ENCODE measurements around the gene MYO1D.

MYO1D gene

DNA sequence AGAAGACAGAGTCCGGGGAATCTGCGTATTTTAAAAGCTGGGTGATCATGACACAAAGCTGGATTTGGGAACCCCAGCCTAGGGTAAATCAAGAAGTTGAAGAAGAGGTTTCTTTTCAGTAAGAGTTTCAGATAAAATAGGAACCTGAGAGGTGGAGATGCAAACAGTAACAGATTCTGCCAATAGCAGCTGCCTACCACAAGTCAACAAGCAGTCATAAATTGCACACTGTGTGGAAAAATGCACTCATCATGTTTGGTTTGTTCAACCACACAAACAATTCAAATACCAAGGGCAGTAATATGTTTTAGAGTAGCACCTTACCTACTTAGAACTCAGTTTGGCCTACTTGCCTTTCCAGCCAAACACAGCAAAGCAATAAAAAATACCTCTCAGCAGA, 14.0 kb downstream of the MYO1D start:
- no peak overlapping the region for H3K4me3 Mint-ChIP-seq
- no peaks in the 10 kb centered on the region for H3K27me3 Mint-ChIP-seq
- H3K9me3 Mint-ChIP-seq: no peaks in the 10 kb centered on the region
- DNase-seq (no peak), ATAC-seq (replicated peaks) (no peak)
- H3K36me3 Mint-ChIP-seq (ENCODE audit: insufficient read depth): no peaks in the 10 kb centered on the region
- H3K27ac Mint-ChIP-seq: no peak overlapping the region
- H3K4me1 Mint-ChIP-seq (ENCODE audit: low read depth in 2 of 2): no peaks in the 10 kb centered on the region

DNA sequence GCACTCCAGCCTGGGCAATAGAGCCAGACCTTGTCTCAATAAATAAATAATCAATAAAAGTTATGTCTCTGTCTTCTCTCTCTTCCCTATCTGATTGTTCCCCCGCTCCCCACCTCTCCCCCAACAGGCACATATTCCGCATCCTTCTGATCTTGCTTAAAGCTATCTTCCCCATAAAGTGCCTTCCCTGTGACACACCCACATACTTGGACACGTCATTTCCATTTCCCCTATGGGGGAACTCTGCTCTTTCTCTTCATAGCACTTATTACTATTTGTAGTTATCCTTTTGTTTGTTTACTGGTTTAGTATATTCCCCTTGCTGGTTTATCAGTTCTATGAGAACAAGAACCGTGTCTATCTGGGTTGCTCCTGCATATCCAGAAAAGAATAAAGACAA, 14.9 kb downstream of the MYO1D start:
- ATAC-seq (replicated peaks) (no peak), DNase-seq (no peak)
- Mint-ChIP-seq H3K27ac (no peak overlapping the region), H3K4me3 (no peak overlapping the region), H3K27me3 (no peaks in the 10 kb centered on the region), H3K9me3 (no peaks in the 10 kb centered on the region), H3K4me1 (ENCODE audit: low read depth in 2 of 2) (no peaks in the 10 kb centered on the region), H3K36me3 (ENCODE audit: insufficient read depth) (no peaks in the 10 kb centered on the region)

DNA sequence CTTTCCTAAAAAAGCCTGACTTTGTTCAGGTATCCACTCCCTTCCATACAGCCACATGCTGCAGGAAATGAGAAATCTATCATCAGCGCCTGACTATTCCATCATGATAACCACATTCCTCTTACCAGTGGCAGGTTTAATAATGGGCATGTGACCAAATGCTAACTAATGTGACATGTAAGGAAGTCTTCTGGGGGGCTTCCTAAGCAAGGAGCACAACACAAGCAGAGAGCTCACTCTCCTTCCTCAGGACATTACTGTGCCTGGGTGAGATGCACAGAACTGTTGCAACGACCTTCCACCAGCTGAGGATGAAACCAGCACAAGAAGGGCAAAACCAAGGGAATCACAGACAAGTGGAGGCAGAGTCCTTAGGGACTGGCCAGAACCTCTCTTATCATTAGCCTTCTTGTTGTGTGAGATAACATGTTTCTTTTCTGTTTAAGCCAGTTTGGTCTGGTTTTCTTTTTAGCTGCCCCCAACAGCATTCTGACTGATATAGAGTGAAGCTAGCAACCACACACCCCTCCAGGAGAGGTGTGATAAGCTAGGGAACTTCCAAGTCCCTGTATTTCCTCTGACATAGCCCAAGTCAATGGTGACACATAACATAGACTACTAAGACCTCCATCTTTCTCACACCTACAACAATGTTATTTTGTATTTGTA, 16.9 kb downstream of the MYO1D start:
- ATAC-seq (replicated peaks): peak; percentile 53
- no peak overlapping the region for H3K4me3 Mint-ChIP-seq
- H3K27me3 Mint-ChIP-seq: no peaks in the 10 kb centered on the region
- H3K27ac Mint-ChIP-seq: no peak overlapping the region
- no peaks in the 10 kb centered on the region for H3K36me3 Mint-ChIP-seq (ENCODE audit: insufficient read depth)
- no peaks in the 10 kb centered on the region for H3K9me3 Mint-ChIP-seq
- H3K4me1 Mint-ChIP-seq (ENCODE audit: low read depth in 2 of 2): no peaks in the 10 kb centered on the region
- DNase-seq: no peak

DNA sequence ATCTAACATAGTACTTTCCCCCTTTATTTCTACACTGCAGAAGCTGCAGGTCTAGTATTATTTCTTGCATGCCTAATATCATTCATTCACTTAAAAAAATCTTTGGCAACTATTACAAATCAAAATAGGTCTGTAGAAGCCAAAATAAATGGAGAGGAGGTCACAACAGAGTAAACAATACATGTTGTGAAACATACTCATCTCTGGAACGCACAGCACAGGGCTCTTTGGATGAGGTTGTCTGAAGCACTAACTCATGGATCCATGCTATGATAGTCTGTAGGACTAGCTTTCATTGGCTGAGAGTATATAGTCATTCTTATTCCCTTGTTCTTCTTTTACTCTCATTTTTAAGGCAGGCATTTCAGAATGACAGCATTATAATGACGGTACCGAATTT, 21.3 kb downstream of the MYO1D start:
- H3K27ac Mint-ChIP-seq: no peak overlapping the region
- no peaks in the 10 kb centered on the region for H3K4me1 Mint-ChIP-seq (ENCODE audit: low read depth in 2 of 2)
- ATAC-seq (replicated peaks): no peak
- H3K9me3 Mint-ChIP-seq: no peaks in the 10 kb centered on the region
- H3K36me3 Mint-ChIP-seq (ENCODE audit: insufficient read depth): no peaks in the 10 kb centered on the region
- no peak for DNase-seq
- H3K27me3 Mint-ChIP-seq: peaks cover 0 to 7% of the 10 kb centered on the region in 2 donors
- H3K4me3 Mint-ChIP-seq: no peak overlapping the region

DNA sequence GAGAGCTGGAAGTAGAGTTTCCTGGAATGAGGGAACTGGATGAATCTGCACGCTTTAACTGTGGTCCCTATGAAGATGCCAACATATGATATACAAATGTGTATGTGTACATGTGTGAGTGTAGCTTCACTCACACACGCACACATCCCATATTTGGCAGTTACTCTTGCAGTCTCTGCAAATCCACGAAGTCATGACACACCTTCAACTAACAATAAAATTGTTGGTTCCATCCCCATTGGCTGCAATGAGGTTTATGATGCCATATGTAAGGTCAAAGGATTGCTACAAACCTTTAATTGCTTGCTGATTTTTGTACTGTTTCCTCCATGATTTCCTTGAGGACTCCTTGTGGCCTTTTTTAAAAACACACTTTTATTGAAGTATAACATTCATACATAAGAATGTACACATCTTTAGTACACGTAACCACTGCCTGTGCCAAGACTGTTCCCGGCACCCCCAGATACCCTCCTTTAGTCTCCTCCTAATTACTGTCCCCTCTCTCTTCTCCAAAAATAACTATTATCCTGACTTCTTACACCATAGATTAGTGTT, 22.0 kb downstream of the MYO1D start:
- ATAC-seq (replicated peaks) (no peak), DNase-seq (no peak)
- Mint-ChIP-seq H3K27ac (no peak overlapping the region), H3K36me3 (ENCODE audit: insufficient read depth) (no peaks in the 10 kb centered on the region), H3K9me3 (no peaks in the 10 kb centered on the region), H3K4me3 (no peak overlapping the region), H3K27me3 (peaks cover 0 to 7% of the 10 kb centered on the region in 2 donors), H3K4me1 (ENCODE audit: low read depth in 2 of 2) (no peaks in the 10 kb centered on the region)

DNA sequence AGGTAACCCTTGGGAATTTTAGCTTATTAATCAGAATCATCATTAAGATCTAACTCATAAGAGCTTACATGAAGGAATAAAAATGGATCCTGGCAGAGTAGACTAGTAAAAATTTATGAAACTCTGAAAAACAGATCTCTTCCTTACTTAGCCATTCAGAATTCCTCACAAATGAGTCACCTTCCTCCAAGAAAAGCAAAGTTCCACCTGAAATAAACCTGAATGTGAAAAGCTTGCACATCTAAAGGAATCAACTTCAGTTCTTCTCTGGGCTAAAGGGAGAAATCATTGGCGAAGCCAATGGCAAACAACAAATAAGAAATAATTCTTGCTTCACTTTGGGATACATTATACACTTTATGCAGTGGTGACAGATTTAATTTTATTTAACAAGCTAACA, 22.7 kb downstream of the MYO1D start:
- ATAC-seq (replicated peaks) (no peak), DNase-seq (no peak)
- H3K27me3 Mint-ChIP-seq: peaks cover 0 to 7% of the 10 kb centered on the region in 2 donors

DNA sequence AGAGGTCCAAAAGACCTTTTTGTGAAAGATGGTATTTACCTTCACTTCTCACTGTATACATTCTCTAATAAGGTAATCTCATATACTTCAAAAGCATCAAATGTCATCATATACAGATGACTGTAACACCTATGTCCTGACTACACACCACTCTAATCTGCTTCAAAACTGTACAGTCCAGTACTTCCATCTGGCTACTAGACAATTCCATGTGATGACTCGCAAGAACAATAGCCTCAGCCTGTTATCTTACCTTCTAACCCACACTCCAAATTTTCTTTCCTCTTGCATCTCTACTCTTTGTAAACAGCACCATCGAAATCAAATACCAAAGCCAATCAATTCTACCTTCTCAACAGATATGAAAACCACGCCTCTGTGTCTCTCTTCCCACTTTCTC, 24.1 kb downstream of the MYO1D start:
- H3K9me3 Mint-ChIP-seq: no peaks in the 10 kb centered on the region
- no peak overlapping the region for H3K4me3 Mint-ChIP-seq
- H3K4me1 Mint-ChIP-seq (ENCODE audit: low read depth in 2 of 2): no peaks in the 10 kb centered on the region
- peaks cover 0 to 7% of the 10 kb centered on the region in 2 donors for H3K27me3 Mint-ChIP-seq
- H3K27ac Mint-ChIP-seq: no peak overlapping the region
- no peak for ATAC-seq (replicated peaks)
- no peak for DNase-seq
- no peaks in the 10 kb centered on the region for H3K36me3 Mint-ChIP-seq (ENCODE audit: insufficient read depth)

More for the DNA sequence above, 22.7 kb downstream of the MYO1D start:
- H3K9me3 Mint-ChIP-seq: no peaks in the 10 kb centered on the region
- no peak overlapping the region for H3K4me3 Mint-ChIP-seq
- H3K4me1 Mint-ChIP-seq (ENCODE audit: low read depth in 2 of 2): no peaks in the 10 kb centered on the region
- H3K27ac Mint-ChIP-seq: no peak overlapping the region
- H3K36me3 Mint-ChIP-seq (ENCODE audit: insufficient read depth): no peaks in the 10 kb centered on the region

DNA sequence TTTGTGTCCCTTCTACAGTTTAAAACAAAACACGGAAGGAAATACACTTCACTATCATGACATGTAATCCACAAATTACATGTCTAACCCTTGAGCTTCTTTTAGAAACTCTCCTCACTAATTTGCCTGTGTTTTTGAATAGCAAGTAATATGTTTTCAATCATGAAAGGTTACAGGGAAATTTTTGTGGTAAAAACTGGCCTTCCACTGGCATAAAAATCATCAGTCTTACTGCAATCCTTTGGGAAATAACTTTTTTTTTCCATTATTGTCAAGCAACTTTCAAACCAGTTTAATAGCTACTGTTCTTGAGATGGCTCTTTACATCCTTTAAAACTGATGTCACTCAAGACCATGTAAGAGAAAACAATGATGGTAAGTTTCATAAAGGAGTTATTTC, 27.0 kb downstream of the MYO1D start:
- H3K27me3 Mint-ChIP-seq: peaks cover 0 to 7% of the 10 kb centered on the region in 2 donors
- H3K4me1 Mint-ChIP-seq (ENCODE audit: low read depth in 2 of 2): no peaks in the 10 kb centered on the region
- H3K4me3 Mint-ChIP-seq: no peak overlapping the region
- ATAC-seq (replicated peaks) (no peak), DNase-seq (no peak)
- H3K36me3 Mint-ChIP-seq (ENCODE audit: insufficient read depth): no peaks in the 10 kb centered on the region
- H3K27ac Mint-ChIP-seq: no peak overlapping the region
- no peaks in the 10 kb centered on the region for H3K9me3 Mint-ChIP-seq

DNA sequence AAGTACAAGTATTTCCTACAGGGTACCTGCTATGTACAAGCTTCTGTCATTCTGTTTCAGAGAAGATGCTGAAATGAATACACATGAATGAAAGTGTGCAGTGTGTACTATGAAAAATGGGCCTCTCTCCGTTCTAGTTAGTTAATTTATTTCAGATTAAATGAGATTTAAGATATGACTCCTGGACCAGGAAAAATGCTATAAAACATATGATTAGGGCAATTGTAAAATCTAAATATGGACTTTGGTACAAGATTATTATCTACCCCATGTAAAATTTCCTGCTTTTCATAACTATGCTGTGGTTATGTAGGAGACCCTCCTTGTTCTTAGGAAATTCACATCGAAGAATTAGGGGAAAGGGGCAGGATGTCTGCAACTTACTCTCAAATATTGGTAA, 28.9 kb downstream of the MYO1D start:
- H3K36me3 Mint-ChIP-seq (ENCODE audit: insufficient read depth): no peaks in the 10 kb centered on the region
- H3K27me3 Mint-ChIP-seq: peaks cover 0 to 3% of the 10 kb centered on the region in 2 donors
- H3K4me3 Mint-ChIP-seq: no peak overlapping the region
- DNase-seq: no peak
- no peak overlapping the region for H3K27ac Mint-ChIP-seq
- no peak for ATAC-seq (replicated peaks)
- H3K9me3 Mint-ChIP-seq: no peaks in the 10 kb centered on the region
- no peaks in the 10 kb centered on the region for H3K4me1 Mint-ChIP-seq (ENCODE audit: low read depth in 2 of 2)

DNA sequence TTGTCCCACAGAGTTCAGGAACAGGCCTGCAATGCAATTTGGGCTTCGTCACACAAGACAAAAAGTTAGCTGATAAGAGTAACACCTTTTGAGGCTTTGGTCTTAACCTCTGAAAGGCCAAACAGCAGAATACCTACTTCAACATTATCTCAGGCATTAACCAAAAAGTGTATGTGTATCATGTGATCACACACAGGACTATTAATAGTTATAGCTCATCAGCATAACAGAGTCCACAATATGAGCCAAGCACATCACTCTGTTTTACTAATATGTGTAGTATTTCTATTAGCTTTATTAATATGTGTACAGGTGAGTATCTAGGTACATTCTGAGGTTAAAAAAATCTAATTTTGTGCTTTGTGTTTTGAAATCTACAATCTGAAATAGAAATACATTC, 30.8 kb downstream of the MYO1D start:
- ATAC-seq (replicated peaks) (no peak), DNase-seq (no peak)
- H3K36me3 Mint-ChIP-seq (ENCODE audit: insufficient read depth): no peaks in the 10 kb centered on the region
- no peaks in the 10 kb centered on the region for H3K27me3 Mint-ChIP-seq
- H3K4me1 Mint-ChIP-seq (ENCODE audit: low read depth in 2 of 2): no peaks in the 10 kb centered on the region
- no peak overlapping the region for H3K27ac Mint-ChIP-seq
- H3K4me3 Mint-ChIP-seq: no peak overlapping the region
- no peaks in the 10 kb centered on the region for H3K9me3 Mint-ChIP-seq

DNA sequence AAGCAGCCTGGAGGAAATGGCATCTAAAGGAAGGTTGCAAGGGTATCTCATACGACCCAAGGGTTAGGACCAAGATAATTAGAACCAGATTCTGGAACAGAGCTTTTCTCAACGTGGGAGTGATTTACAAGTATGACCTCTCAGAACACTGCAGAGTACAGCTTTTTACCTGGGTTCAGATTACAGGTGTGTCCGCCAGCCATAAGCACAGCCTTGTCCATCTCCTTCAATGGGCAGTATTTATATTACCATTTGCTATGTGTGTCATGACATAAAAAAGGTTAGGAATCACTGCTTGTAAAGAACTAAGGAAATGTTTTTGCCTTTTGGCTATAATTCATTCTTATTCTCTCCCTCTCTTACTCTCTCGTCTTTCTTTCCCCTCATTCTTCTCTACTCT, 36.7 kb downstream of the MYO1D start:
- no peak overlapping the region for H3K27ac Mint-ChIP-seq
- H3K4me1 Mint-ChIP-seq (ENCODE audit: low read depth in 2 of 2): no peaks in the 10 kb centered on the region
- no peak for DNase-seq
- ATAC-seq (replicated peaks): no peak
- H3K9me3 Mint-ChIP-seq: no peaks in the 10 kb centered on the region
- H3K36me3 Mint-ChIP-seq (ENCODE audit: insufficient read depth): no peaks in the 10 kb centered on the region
- no peak overlapping the region for H3K4me3 Mint-ChIP-seq
- H3K27me3 Mint-ChIP-seq: no peaks in the 10 kb centered on the region

DNA sequence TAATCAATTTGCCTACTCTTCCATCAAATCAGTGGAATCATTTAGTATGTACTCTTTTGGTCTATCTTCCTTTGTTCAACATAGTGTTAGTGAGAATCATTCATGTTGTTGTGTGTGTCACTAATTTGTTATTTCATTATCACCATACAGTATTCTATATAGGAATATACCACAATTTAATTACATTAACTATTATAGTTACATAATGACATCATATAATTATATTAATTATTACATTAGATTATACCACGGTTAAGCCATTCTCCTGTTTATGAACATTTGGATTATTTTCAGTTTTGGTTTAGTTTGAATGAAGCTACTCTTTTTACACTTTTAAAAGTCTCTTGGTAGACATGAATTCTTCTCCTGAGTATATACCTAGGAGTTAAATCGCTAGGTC, 40.4 kb downstream of the MYO1D start:
- Mint-ChIP-seq H3K4me3 (no peak overlapping the region), H3K27me3 (no peaks in the 10 kb centered on the region), H3K9me3 (no peaks in the 10 kb centered on the region), H3K36me3 (ENCODE audit: insufficient read depth) (no peaks in the 10 kb centered on the region), H3K4me1 (ENCODE audit: low read depth in 2 of 2) (peaks cover 0 to 6% of the 10 kb centered on the region in 2 donors), H3K27ac (no peak overlapping the region)
- ATAC-seq (replicated peaks) (no peak), DNase-seq (no peak)

DNA sequence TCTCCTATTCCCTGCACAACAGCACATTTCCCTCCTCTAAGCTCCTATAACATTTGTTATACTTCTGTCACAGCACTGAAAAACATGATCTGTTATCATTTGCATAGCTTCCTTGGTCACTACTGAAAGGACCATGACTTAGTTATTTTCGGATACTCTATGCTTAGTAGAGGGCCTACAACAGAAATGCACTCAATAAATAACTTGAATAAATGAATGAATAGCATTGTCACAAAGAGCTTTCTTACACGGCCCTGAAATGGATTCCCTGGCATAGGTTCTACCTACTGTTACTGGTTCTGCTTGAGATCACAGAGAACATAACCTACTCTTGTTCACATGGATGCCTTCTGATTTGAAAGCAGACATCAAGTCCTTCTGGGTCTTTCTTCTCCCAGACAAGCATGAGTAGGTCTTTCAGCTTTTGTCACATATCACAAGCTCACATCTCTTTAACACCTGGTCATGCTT, 41.6 kb downstream of the MYO1D start:
- Mint-ChIP-seq H3K9me3 (no peaks in the 10 kb centered on the region), H3K27ac (no peak overlapping the region), H3K36me3 (ENCODE audit: insufficient read depth) (no peaks in the 10 kb centered on the region), H3K27me3 (no peaks in the 10 kb centered on the region), H3K4me3 (no peak overlapping the region), H3K4me1 (ENCODE audit: low read depth in 2 of 2) (peaks cover 0 to 6% of the 10 kb centered on the region in 2 donors)
- ATAC-seq (replicated peaks): no peak
- DNase-seq: no peak

DNA sequence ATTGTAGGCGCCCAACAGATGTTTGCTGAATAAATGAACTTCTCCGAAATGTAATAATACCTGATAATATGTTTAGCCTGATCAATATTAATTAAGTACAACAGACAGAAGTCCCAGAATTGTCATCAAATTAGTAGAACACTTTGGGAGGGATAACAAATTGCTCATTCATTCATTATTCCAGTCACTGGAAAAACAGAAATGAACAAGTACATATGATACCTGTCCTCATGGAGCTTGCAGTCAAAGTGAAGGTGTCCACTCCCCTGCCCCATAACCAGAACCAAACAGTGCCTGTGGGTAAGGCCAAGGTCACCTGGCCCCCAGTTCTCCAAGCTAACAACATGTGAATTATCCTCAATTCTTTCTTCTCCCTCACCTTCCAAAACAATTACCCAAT, 42.8 kb downstream of the MYO1D start:
- Mint-ChIP-seq H3K9me3 (no peaks in the 10 kb centered on the region), H3K27me3 (no peaks in the 10 kb centered on the region), H3K27ac (no peak overlapping the region), H3K4me1 (ENCODE audit: low read depth in 2 of 2) (peaks cover 0 to 6% of the 10 kb centered on the region in 2 donors), H3K4me3 (no peak overlapping the region), H3K36me3 (ENCODE audit: insufficient read depth) (no peaks in the 10 kb centered on the region)
- ATAC-seq (replicated peaks) (no peak), DNase-seq (no peak)

Data from effector memory CD8-positive, alpha-beta T cell (primary cell).